GM19099 (cell line): ENCODE measurements around the gene CAPZB.

Experiments used
- POLR2A ChIP-seq: IDR thresholded peaks from 3 replicates; pipeline ENCODE4 v1.6.1; 2011; ENCODE audit warnings: low read depth; ENCODE audit not compliant: insufficient read length; ENCODE audit errors: extremely low read depth

The CAPZB gene

DNA sequence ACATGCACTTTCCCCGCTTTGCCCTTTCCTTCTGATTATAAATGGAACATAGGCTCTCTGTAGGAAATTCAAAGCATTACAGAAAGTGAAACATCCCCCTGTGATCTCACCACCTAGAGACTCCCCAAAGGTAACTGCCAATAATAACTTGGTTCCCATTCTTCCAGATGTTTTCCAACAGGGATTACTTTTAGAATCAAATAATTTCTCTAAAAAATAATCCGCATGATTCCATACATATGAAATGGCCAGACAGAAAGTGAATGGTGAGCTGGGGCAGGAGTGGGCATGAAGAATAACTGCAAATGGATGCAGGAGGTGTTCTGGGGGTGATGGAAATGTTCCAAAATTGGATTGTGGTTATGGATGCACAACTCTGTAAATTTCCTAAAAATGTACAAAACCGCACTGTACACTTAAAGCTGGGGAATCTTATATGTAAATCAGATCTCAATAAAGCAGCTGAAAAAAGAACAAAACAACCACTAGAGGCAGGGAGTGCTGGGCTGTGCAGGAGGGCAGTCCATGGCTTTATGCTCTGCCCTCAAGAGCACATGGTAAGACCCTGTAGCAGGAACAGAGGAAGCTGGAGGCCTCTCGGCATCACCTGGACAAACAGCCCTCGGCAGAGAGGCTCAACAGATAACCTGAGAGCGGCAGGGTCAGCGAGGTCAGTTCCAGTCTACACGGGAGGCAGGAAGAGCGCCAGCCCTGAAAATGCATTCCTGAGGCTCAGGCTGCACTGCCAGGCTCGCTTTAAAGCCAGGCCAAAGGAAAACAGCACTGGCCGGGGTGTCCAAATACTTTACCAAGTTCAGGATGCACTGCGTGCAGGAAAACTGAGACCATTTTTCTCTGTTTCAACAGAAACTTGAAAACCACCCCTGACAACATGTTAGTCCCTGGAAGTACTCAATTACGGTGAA, 39.7 kb downstream of the CAPZB start:
- no peak for TF ChIP-seq POLR2A

DNA sequence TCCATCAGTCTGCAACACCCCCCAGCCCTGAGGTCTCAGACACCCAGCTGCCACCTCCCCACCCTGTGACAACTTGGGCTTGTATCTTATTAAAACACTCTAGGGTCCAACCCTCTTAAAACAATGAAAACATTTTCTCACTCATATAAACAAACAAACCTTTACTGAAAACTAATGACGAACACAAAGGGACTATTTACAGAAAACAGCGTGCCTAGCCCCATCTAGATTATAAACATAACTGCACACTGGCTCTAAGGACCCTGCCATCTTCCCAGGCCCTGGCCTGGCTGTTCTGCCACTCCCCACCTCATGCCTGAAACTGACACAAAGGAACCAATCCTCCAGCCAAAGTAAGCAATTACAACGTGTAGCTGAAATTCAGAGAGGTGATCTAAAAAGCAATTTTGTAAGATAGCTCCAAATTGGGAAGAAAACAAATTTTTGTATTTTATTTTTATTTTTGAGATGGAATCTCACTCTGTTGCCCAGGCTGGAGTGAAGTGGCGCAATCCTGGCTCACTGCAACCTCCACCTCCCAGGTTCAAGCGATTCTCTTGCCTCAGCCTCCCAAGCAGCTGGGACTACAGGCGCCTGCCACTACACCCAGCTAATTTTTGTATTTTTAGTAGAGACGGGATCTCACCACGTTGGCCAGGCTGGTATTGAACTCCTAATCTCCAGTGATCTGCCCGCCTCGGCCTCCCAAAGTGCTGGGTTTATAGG, 40.9 kb downstream of the CAPZB start:
- TF ChIP-seq POLR2A, result no peak

DNA sequence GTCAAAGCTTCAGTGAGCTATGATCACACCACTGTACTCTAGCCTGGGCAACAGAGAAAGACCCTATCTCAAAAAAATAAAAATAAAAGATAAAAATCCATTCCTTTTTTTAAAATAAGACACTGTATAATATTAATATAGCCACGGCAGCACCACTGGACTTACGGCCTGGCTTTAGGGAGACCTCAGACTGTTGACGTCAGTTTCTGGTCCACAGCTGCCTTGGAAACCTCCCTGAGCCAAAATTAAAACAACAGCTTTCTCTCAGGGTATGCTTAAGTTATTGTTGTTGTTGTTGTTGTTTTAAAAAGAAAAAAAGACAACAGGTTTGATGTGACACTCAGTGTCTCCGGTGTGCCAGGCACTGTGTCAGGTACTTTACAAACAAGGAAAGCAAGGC, 42.0 kb downstream of the CAPZB start:
- TF ChIP-seq POLR2A, result no peak

DNA sequence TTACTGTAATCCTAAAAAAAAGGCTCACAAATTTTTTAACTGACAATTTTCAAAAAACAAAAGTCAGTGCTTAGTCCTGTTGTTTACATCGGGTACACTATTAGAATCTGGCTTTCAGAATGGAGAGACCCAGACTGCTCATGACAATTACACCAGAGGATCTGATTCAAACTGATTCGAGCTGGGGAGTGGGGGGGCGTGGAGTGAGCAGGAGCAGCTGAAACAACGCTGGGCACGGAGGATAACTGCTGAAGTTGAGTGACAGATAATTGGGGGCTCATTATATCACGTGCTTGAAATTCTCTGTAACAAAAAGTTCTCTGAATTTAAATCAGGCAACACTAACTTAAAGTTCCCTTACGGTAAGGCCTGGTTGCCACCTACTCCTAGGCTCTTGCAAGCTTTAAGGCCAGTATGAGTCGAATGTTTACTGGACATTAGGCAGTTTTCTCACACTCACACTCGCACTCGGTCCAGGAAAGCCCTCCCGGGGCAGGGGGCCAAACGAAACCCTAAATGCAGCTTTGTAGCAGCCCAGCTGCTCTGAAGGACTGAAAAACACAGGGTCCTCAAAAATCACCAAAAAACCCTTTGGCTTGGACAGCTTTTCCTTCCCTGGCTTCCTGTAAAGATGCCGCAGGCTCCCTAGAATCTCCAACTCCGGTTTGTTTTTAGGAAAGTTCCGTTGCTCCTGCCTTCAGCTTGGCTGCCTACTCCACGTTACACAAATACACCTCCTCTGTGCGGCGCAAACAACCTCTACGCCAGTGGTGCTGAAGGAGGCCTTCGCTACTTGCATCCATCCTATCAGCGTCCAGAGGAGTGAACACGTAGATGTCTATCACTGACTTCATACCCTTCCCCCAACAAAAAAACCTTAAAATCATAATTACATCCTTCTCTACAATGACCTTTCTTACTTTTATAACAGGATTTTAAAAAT, 42.9 kb downstream of the CAPZB start:
- TF ChIP-seq POLR2A, result no peak

DNA sequence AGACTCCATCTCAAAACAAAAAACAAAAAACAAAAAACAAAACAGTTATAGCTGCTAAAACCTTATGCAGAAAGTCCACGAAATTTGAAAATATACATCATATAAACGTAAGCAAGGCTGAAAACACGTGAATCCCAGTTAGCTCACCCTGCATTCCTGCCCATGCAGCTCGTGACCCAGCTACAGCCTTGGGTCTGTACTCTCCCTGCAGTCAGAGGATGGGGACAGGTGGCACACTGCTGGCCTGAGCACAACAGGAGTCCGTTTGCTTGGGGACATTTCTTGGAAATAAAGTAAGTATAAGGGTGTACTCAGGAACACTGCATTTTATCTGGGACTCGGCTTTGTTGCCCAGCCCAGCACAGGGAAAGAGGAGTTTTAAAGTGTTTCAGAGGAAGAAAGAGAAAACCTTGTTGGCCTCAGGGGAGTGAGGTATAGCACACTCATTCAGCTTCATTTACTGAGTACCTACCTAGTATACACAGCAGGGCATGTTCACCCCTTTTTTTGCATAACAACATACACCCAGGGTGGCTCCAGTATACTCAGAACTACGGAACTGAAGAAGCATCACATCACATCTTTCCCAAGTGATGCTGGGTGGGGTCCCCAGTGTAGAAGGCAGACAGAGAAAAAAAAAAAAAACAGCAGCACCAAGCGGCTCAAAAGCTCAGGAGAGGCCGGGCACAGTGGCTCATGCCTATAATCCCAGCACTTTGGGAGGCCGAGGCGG, 44.1 kb downstream of the CAPZB start:
- no peak for TF ChIP-seq POLR2A

DNA sequence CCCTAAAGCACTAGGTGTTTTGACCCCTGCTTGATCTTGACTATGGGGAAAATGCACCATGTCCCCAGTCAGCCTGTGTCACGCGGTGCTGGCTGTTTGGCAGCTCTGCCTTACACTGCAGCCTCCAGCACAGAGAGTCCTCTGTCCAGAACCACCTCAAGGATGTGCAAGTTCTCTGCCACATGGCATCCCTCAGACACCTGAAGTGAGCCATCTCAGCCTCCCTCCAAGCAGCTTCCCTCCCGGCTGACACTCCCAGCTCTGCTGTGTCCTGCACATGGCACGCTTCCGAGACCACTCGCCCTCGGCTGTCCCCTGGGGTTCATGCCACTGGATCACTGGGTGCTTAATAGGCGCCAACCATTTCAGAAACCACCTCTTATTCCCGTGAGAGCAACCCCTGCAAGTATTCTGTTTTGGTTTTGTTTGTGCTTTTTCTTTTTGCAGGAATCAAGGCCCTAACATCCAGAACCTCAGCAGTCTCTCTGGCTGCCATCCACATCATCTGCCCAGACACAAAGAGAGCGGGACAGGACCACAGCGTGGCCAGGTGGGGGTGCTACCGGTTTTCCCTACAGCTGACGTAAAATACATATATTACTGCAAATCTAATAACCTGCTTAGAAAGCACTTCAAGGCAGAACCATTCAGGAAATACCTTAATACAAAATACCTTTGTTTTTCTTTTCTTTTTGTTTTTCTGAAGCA, 45.7 kb downstream of the CAPZB start:
- TF ChIP-seq POLR2A, result no peak

- no peak for TF ChIP-seq POLR2A
Measured at GRCh38 chr1:19438516-19439195, 46.7 kb downstream of the CAPZB start.

DNA sequence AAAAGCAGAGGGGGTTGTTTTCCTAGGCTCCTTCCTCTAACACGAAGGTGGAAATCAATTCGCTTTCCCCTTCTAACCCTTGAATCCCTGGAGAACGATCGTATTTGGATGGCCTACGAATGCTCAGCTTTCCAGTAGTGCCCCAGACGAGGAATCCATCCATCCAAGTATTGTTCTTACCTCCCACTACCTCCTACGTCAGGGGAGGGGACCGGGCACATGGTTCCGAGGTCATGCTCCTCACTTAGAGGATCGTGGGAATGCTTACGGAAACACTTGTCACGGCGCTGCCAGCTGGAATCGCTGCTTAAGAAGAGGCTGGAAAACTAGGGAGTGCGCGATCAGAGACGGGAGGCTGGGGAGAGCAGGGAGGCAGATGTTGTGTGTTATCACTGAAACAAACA, 47.4 kb downstream of the CAPZB start:
- no peak for TF ChIP-seq POLR2A

DNA sequence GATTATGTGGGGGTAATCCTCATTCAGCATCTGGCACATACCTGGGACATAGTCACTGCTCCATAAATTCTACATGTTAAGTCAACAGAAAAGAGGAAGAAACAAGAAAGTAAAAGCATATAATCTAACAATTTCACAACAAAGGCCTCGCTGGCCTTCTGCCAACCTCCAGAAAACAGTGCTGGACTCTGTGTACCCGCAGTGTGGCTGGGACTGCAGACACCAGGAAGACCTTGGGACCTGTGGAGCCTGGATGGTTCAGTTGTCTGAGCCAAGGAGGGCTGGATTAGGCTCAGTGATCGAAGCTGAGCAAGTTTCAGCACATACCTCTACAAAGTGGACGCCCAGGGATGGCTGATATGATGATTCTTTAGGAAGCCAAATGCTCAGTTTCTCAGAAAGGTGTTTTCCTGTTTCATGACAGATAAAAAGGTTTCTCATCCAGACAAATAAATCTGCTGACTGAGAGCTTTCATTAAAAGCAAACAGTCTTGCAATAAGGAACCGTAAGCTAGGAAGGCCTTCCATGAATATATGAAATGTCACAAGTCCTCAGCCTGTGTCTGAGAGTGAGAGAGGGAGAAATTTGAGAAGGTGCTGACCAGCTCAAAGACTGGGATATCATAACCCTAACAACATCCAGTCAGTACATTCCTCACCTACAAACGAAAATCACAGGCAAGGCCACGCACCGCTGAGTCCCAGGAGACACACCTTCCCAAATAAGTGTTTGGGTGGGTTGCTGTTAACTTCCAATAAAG, 48.4 kb downstream of the CAPZB start:
- TF ChIP-seq POLR2A, result no peak

DNA sequence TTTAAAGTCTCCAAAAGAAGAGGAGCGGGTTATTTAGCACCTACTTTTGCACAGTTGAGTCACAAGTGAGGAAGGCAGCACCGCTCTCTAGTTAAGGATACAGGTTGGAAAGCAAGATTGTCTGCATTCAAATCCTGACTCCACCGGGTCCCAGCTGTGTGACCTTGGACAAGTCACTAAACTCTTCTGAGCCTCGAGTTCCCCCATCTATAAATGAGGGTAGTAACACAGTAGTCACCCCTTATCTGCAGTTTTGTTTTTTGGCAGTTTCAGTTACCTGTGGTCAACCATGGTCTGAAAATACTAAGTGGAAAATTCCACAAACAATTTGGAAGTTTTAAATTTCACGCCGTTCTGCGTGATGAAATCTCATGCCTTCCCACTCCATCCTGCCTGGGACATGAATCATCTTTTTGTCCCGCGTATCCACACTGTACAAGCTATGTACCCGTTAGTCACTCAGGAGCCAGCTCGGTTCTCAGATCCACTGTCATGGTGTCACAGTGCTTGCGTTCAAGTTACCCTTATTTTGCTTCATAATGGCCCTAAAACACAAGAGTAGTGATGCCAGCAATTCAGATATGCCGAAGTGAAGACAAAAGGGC, 49.4 kb downstream of the CAPZB start:
- no peak for TF ChIP-seq POLR2A

GRCh38 chr1:19435181-19435580, 50.2 kb downstream of the CAPZB start:
- TF ChIP-seq POLR2A, result no peak

- no peak for TF ChIP-seq POLR2A
Measured at GRCh38 chr1:19433719-19433998, 51.7 kb downstream of the CAPZB start.
